Stimulated activated CD4-positive, alpha-beta T cell treated with anti-CD3 and anti-CD28 coated beads, TNF-alpha, amount 100 ng/mL, for 1 hour (primary cell): ENCODE data around the gene MROH2A.

ENCODE experiments used
- DNase-seq, 3 donors: peaks; one replicate each; pipeline ENCODE4 v3.0.0-alpha.2; 2020; ENCODE audit warnings: low read depth in 3 of 3, low spot score in 1 of 3

The MROH2A gene

DNA sequence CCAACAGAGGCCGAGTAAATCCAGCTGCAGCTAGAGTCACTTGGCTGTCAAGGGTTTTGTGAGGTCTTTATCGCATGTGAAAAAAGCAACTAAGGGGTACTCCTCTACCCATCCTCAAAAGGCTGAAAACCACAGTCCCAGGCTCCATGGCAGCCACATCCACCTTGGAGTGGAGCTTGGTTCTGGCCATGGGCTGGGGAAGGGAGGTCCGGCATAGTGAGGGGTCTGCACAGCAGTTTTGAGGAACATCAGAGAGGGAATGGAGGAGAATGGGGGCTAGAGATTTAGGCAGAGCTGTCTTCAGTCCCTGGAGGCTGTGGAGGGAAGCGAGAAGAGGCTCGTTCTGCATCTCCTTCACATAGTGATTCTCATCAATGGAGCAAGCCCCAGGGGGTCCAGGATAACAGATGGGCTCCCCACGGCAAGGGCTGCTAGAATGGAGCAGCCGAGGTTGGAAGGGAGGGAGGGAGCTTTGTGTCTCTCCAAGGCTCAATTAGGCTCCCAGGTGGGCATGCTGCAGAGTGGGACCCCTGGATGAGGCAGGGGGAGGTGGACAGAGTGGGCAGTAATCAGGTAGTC is 21.0 kb downstream of the MROH2A start:
- DNase-seq, result no peak

DNA sequence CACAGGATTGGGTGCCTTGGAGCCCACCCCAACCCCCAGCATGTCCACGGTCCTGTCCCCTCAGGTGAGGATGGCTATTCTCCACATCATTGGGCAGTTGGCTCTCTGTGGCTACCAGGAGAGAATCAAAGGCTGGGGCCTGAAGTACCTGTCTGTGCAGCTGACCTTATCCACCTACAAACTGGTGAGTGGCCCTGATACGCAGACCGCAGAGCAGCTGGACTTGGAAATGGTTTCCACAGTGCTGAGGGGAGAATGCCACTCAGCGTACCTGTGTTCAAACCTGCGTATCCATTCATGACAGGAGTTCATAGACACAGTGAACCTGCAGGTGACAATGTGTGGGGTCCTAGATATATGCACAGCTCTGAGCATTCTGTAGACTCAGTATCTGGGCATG is 21.6 kb downstream of the MROH2A start:
- DNase-seq, result no peak

DNA sequence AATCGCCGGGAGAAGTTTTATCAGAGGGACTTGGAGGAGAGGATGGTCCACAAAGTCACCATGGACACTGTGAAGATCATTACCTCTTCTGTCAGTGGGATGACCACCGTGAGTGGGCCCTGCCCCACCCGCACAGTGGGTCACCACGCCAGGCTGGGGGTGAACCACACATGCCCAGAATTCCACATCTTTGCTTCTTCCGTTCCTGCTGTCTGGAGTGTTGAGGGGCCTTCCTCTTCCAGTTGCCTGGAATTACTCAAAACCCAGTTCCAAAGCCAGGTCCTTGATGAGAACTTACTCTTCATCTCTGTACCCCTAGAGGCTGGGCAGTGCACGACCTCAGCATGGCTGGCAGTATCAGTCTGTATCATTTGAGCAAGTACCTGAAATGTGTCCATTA is 22.1 kb downstream of the MROH2A start:
- no peak for DNase-seq

DNA sequence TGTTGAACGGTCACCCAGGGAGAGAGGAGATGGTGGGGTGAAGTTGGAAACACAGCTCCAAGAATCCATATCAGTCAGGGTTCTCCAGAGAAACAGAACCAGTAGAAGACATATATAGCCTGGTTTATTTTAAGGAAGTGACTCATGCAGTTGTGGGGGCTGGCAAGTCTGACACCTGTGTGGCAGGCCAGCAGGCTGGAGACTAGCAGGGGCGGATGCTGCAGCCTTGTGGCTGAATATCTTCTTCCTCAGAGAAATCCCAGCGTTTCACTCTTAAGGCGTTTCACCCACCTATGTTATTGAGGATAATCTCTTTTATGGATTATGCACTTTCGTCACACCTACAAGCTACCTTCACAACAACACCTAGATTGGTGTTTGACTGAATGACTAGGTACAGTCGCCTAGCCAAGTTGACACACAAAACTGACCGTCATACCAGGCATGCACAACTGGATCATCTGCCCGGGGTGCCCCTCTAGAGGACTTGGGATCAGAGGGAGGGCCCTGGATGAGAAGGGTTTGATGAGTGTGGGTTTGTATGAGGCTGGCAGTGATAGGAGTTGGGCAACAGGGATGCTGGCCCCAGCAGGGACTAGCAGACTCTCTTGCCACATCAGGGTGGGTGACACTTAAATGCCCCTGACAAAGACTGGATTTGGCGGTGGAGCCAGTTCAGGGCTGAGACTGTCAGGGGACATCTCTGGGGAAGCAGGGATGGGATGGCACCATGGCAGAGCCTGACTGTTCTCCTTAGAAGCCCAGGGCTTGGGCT is 23.4 kb downstream of the MROH2A start:
- DNase-seq, result no peak

DNA sequence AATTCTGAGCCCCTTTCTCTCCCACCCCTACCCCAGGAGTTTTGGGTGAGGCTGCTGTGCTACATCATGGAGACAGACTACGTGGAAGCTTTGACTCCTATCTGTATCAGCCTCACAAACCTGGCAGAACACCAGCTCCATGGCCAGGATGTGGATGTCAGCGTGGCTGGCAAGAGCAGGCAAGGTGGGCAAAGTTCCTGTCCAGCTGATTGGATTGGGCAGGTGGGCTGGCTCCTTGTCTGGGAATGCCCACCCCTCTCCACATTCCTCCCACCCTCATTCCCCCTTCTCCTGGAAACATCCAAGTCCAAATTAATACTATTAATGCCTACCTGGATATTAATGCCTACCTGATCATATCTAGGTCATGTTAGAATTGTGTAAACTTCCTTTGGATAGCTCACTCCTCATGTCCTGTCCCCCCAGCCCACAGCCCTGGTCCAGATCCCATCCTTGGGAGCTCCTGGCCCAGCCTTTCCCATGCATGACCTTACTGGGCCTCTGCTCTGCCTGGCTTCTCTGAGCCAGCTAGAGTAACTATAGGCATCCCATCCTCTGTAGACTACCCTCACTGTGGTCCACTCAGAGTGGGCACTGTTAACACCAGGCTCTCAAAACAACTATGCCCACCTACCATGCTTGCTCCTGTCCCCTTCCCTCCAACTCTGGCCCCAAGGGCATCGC is 24.1 kb downstream of the MROH2A start:
- no peak for DNase-seq

DNA sequence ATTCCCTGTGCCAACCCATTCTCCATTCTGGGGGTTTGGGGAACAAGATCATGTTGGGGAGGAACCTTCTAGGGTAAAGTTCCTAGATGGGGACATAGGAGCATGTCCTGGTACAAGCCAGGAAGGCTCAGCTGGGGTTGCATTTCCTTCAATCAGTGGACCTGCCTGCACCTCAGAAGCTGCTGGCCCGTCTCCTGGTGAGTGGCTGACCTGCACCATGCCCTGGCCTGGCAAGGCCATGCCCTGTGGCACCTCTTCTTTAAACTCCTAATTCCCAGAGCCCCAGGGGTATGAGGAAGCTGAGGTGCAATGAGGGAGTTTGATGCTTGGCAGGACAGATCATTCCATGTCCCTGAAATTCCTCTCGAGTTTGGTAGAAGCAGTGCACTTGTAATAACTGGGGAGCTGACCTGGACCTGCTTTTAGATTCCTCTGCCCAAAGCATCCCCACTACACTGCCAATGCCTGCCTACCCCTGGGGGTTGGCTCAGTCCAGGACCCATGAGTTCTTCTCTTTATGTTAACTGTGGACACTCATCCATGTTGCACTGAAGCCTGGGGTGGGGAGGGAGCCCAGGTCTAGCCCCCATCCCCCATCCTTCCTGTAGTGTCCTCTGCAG is 25.3 kb downstream of the MROH2A start:
- DNase-seq, result no peak

DNA sequence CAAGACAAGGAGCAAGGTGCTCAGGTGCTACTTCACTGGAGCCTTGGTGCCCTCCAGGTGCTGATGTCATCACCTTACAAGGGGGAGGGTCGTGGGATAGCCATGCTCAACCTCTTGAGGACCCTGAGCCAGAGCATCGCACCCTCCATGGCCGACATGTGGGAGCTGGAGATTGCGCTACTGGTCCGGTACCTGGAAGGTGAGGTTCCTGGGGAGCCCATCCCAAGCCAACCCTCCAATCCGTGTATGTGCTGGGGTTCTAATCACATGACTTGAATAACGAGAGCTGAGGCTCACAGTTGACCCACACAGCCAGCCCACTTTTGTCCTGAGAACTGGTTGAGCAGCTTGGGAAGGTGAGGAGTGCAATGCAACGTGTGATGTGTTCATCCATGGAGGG is 25.9 kb downstream of the MROH2A start:
- DNase-seq, result no peak

DNA sequence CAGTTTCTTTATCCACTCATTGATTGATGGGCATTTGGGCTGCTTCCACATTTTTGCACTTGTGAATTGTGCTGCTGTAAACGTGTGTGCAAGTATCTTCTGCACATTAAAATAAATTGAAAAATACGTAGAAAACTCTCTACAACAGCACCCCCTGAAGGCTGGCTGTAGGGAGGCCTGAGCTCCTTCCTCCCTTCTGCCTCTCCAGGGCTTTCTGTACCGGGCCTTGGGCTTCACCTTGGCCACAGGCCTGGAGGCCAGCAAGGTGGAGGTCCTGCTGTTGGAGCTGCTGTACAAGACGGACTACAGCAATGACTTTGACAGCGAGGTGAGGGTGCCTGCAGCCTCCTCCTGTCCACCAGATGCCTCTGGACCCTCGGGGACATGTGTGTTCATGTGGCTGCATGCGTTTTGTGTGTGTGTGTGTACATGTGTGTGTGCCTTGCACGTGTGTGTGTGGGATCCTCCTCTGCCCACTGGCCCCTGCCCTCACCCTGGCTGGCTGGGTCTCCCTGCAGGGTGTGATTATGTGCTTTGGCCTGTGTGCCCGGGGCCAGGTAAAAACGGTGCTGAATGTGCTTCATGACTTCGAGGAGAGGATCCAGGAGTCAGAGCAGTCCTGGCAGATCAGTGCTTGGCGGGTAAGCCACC is 29.2 kb downstream of the MROH2A start:
- DNase-seq, result no peak

DNA sequence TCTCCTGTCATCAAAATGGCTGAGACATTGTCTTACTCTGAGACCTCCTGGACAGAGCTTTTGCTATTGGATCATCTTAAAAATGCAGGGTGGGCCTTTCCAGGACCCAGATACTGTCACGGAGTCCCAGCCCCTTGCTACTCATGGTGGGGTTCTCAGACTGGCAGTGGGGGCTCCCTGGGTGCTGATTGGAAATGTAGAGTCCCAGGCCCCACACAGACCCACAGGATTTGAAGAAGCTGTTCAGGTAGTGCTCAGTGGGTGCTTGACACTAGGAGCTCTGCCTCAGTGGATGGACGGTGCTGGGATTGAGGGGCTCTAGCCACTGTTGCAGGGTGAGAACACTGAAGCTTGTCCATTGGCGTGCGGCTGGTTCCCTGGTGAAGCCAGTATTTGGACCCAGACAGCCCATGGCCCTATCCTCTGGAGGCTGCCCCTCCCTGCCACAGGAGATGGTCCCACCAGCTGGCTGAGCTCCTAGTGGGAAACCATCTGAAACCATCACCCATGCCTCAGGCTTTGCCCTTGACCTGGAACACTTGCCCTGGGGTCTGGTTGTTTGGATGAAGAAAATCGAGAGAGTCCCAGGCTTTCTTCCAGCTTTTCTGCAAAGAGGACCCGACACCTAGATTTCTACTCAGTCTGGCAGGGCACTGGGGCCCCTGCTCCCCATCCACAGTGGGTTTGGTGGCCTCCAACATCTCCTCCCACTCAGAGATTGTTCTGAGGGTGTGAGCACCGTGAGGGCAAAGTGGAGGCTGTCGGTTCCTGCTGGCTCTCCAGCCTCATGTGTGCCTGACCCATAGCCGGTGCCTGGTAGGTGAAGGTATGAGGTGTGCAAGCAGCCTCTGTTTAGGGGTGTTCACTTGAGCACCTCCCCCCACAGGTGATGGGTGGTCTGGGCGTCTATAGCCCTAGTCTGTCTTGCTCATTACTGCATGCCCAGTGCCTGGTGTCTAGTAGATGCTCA is 30.1 kb downstream of the MROH2A start:
- no peak for DNase-seq

DNA sequence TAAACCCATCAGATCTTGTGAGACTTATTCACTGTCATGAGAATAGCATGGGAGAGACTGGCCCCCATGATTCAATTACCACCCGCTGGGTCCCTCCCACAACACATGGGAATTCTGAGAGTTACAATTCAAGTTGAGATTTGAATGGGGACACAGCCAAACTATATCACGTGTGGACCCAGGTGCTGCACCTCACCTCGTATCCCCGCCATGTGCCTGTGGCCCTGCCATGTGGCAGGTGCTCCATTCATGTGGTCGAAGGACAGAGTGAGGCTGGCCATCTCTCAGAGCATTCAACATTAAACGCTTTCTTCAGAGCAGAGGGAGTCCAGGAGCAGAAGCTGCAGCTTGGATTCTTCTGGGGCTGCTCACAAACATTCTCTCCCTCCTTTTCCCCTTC is 32.3 kb downstream of the MROH2A start:
- DNase-seq, result no peak

DNA sequence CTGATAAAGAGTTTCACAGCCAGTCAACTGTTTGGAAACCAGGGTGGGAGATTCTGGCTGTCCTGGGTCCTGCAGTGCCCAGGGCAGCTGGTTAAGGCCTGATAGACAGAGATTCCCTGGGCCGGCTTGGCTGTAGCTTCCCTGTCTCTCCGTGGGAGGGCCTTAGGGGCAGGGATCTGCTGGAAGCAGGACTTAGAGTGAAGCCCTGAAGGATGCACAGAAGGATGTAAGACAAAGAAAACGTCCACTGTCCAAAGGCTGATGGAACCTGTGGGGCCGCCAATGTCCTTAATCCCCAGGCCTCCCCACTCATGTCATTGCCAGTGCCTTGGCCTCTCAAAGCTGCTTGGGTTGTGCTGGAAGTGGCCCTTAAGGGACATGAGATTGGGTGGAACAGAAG is 33.0 kb downstream of the MROH2A start:
- DNase-seq, result no peak

DNA sequence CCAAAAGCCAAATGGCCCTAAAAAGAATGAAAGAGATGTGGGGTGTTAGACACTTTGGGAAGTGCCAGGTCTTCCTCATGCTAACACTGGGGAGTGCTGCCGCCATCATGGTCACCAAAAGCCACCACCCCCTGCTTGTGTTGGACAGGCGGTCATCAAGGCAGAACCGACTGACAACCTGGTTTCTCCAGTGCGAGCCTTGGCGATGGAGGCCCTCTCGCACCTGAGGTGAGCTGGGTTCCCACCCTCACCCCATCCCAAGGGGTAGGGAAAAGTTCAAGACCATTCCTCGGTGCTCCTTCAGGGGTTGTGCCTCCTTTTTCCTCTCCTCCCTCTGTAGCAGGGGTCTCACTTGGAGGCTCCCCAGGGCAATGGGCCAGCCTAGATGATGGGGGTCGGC is 33.6 kb downstream of the MROH2A start:
- no peak for DNase-seq

DNA sequence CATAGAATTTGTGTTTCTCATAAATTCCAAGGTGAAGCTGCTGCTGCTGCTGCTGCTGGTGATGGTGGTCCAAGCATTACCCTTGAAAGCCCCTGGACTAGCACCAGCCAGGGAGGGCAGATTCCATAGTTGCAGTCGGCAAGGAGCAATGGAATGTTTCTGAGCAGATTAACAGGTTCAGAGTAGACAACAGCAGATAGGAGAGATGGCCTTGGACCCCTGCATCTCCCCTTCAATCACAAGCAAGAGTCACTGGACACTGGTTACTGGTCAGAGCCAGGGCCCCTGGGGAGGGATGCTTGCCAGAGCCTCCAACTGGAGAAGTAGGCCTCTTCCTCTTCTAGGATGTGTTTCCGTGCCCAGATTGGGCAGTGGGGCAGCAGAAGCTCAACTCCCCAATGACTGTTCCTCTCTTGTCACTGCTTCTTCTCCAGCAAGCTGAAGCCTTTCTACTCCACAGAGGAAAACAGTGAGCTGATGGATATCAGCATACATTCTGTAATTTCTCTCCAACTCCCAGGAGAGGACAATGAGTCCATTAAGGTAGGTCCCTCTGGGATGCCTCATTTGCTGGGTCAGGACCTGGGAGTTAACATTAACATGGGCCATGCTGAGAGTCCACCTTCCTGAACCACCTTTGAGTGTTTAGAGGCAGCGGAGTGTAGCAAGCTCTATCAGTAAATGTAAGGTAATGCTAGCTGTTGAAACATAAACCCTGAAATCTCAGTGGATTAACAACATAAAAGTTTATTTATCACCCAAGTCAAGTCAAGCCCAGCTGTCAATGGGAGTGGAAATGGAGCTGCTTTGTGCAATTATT is 35.3 kb downstream of the MROH2A start:
- DNase-seq, result no peak

DNA sequence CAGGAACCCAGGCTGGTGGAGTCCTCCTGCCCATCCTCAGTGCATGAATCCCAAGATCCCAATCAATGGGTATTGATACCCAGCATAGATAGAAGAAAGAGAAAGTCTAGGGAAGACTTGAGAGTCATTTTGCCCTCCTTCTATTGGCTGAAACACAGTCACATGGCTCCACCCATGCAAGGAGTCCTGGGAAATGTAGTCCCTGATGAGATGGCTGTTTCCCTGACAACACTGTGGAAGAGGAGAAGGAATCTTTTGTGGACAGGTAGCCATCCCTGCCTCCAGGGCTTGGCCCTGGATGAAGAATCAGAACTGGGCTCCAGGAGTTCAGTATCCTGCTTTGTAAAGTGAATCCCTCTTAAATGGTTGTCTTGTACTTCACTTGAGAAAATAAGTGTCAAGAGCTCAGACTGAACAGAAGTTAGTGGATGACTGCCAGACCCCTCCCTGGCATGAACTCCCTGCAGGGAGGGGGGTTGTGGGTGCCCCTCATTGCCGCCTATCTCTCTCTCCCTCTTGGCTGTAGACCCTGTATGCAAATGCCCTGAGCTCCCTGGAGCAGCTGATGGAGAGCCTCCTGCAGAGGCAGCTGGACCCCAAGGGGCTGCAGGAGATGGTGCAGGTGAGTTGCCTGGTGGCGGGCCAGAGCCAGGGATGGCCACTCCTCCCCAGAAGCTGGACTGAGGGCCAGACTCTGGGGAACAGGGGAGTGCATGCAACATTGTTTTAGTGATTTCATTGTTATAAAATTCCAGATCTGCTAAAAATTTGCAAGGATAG is 36.1 kb downstream of the MROH2A start:
- no peak for DNase-seq

DNA sequence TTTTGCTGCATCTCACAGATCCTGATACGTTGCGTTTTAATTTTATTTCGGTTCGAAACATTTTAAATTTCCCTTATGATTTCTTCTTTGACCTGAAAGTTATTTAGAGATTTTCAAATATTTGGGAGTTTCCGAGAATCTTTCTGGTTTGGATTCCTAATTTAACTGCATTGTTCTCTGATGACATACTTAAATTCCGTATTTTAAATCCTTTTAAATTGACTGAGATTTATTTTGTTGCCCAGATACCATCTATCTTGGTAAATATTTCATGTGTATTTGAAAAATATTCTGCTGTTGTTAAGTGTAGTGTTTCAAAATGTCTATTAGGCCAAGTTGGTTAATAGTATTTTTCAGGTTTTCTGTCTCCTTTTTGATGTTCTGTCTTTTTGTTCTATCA is 37.7 kb downstream of the MROH2A start:
- DNase-seq, result no peak

DNA sequence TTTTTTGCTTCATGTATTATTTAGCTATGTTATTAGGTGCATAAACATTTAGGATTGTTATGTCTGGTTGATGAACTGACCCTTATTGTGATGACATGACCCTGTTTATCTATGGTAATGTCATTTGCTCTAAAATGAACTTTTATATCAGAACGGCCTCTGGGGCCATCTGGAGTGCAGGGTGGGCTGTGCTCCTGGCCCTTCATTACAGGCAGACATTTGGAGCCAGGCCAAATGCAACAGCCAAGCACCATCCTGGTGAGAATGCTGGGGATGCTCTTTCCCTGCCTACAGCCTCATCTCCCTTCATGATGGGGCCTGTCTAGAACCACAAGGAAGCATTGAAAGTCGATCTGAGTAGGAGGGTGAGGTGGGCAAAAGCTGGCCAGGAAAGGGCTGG is 38.2 kb downstream of the MROH2A start:
- DNase-seq, result no peak

DNA sequence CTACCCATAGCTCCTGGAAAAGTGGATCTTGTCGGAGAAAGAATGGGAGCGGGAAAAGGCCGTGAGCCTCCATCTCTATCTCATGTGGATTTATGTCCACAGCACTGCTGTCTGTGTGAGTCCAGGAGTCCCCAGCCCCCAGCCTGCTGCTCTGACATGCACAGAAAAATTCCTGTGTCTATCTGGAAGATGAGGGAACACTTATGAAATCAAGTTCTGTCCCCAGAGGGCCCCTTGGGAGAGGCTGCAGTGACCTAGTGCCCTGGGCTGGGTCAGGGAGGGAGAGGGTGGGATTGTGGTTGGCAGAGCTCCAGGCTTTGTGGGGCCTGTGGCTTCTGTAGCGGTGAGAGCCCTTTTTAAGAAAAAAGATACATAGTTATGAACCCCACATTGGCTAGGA is 38.6 kb downstream of the MROH2A start:
- DNase-seq, result no peak

DNA sequence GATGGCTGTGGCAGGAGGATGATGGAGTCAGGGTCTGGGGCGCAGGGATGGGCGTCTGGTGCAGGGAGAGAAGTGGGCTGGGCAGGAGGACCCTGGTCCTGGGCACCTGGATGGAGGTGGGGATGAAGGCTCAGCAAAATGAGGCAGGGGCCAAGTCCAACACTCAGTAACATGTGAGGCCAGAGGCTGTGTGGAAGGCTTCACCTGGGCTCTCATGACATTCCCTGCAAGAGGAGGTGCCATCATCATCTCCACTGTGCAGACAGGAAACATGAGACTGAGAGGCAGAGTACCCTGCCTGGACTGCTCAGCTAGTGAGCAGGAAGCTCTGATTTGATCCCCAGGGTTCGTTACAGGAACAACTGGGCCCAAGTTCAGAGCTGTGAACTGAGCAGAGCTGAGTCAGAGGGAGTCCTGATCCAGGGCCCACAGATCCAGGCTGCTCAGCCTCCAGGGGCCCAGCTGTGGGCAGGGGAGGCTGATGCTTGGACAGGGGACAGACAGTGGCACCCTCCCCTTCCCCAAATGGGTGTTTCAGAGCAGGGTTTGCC is 39.3 kb downstream of the MROH2A start:
- DNase-seq, result no peak
